ENCODE results near the gene ARHGEF28. TPM values are rescaled to one million over a fixed set of nuclear protein-coding genes. Genes with fewer than 3 reads are reported as not detected.
A peak's percentile ranks its signal among the peaks of the same experiment; 100 is the strongest.

Gene ARHGEF28
- total and polyA plus RNA-seq, 8 donors: 13.9 to 156 (median 55.7) TPM

- intact Hi-C loops (cut with DNase I; ENCODE audit: low total_unique reads): no loop called here
- Histone ChIP-seq H3K4me3 (no peak overlapping the region), H3K36me3 (peaks cover 0 to 20% (median 12%) of the 10 kb centered on the region in 4 donors), H3K9me3 (no peaks in the 10 kb centered on the region), H3K27me3 (no peaks in the 10 kb centered on the region), H3K4me1 (peaks cover 0 to 16% (median 4%) of the 10 kb centered on the region in 4 donors), H3K27ac (no peak overlapping the region)
- WGBS, 5 donors: 73 to 88% (median 79%) methylated on average over 1 of the region's 1 CpG
- TF ChIP-seq POLR2A (IDR thresholded peaks at IDR 0.05): no peak
- no peak for TF ChIP-seq POLR2AphosphoS5 (IDR thresholded peaks at IDR 0.05)
- TF ChIP-seq EP300 (IDR thresholded peaks at IDR 0.05): no peak
- TF ChIP-seq, protein P1, sequence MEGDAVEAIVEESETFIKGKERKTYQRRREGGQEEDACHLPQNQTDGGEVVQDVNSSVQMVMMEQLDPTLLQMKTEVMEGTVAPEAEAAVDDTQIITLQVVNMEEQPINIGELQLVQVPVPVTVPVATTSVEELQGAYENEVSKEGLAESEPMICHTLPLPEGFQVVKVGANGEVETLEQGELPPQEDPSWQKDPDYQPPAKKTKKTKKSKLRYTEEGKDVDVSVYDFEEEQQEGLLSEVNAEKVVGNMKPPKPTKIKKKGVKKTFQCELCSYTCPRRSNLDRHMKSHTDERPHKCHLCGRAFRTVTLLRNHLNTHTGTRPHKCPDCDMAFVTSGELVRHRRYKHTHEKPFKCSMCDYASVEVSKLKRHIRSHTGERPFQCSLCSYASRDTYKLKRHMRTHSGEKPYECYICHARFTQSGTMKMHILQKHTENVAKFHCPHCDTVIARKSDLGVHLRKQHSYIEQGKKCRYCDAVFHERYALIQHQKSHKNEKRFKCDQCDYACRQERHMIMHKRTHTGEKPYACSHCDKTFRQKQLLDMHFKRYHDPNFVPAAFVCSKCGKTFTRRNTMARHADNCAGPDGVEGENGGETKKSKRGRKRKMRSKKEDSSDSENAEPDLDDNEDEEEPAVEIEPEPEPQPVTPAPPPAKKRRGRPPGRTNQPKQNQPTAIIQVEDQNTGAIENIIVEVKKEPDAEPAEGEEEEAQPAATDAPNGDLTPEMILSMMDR (IDR thresholded peaks at IDR 0.05): no peak
- DNase-seq: no peak
These were observed 131.4 kb downstream of the ARHGEF28 start for GRCh38 chr5:73757416-73757815.

DNA sequence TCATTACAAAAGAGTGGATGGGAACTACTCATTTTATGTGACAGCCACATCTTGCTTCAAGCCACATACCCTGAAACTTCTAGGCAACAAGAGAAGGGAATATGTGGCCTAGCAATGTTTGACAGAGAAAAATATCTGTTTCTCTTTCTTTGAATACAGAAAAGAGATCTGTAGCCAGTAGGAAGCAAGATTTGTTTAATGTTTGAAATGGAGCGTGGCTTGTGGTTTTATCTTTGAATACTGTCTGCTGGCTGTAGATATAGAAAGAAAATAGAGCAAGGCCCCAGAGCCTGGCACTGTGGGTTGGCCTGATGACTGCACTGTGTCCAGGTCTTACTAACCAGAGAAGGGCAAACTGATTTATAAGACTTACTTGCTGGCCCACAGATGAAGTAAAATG, 133.8 kb downstream of the ARHGEF28 start:
- peaks cover 0 to 5% (median 0%) of the 10 kb centered on the region in 4 donors for H3K36me3 ChIP-seq
- no peak overlapping the region for H3K4me3 ChIP-seq
- peaks cover 0 to 16% (median 4%) of the 10 kb centered on the region in 4 donors for H3K4me1 ChIP-seq
- TF ChIP-seq POLR2AphosphoS5 (IDR thresholded peaks at IDR 0.05) (no peak), POLR2A (IDR thresholded peaks at IDR 0.05) (no peak), EP300 (IDR thresholded peaks at IDR 0.05) (no peak)
- TF ChIP-seq, protein P1 (IDR thresholded peaks at IDR 0.05): no peak
- intact Hi-C loops (cut with DNase I; ENCODE audit: low total_unique reads): no loop called here
- no peak for DNase-seq
- no peaks in the 10 kb centered on the region for H3K27me3 ChIP-seq
- peak overlapping the region in 2 of 5 donors; percentile 18 to 31 for H3K27ac ChIP-seq
- WGBS, 5 donors: 9 to 34% (median 17%) methylated on average over 1 of the region's 1 CpG
- H3K9me3 ChIP-seq: no peaks in the 10 kb centered on the region

- H3K27ac ChIP-seq: no peak overlapping the region
- no peak for DNase-seq
- H3K27me3 ChIP-seq: no peaks in the 10 kb centered on the region
- H3K4me1 ChIP-seq: peaks cover 0 to 16% (median 4%) of the 10 kb centered on the region in 4 donors
- 87 to 95% (median 91%) methylated on average over 7 of the region's 7 CpGs for WGBS, 5 donors
- TF ChIP-seq, protein P1 (IDR thresholded peaks at IDR 0.05): no peak
- peaks cover 0 to 14% (median 5%) of the 10 kb centered on the region in 4 donors for H3K36me3 ChIP-seq
- H3K9me3 ChIP-seq: peaks cover 0 to 21% (median 10%) of the 10 kb centered on the region in 4 donors
- intact Hi-C loops (cut with DNase I; ENCODE audit: low total_unique reads): no loop called here
- no peak overlapping the region for H3K4me3 ChIP-seq
These were observed 137.5 kb downstream of the ARHGEF28 start for GRCh38 chr5:73763300-73764032.

- WGBS, 5 donors: 89 to 94% (median 91%) methylated on average over 2 of the region's 2 CpGs
- DNase-seq: no peak
These were observed 138.6 kb downstream of the ARHGEF28 start for GRCh38 chr5:73764586-73764985.

More at GRCh38 chr5:73764586-73764985, 138.6 kb downstream of the ARHGEF28 start:
- H3K4me3 ChIP-seq: no peak overlapping the region
- H3K4me1 ChIP-seq: peaks cover 0 to 9% (median 3%) of the 10 kb centered on the region in 4 donors
- TF ChIP-seq POLR2A (IDR thresholded peaks at IDR 0.05) (no peak), EP300 (IDR thresholded peaks at IDR 0.05) (no peak), POLR2AphosphoS5 (IDR thresholded peaks at IDR 0.05) (no peak)
- TF ChIP-seq, protein P1 (IDR thresholded peaks at IDR 0.05): no peak
- no peak overlapping the region for H3K27ac ChIP-seq
- peaks cover 0 to 22% (median 10%) of the 10 kb centered on the region in 4 donors for H3K9me3 ChIP-seq
- H3K36me3 ChIP-seq: peaks cover 0 to 14% (median 5%) of the 10 kb centered on the region in 4 donors
- no peaks in the 10 kb centered on the region for H3K27me3 ChIP-seq
- intact Hi-C loops (cut with DNase I; ENCODE audit: low total_unique reads): no loop called here
